Eye (tissue), 1 donor: ENCODE measurements around the gene MPO.

ENCODE experiments used
- DNase-seq: peaks from one replicate; pipeline ENCODE4 v3.0.0-alpha.2; 2015

MPO gene

GRCh38 chr17:58278661-58279015, 2.1 kb downstream of the MPO start:
- DNase-seq = no peak

GRCh38 chr17:58277802-58278595, 2.7 kb downstream of the MPO start:
- DNase-seq = no peak

- DNase-seq = peak; percentile 22
These were observed 3.5 kb downstream of the MPO start for GRCh38 chr17:58277107-58277801.

GRCh38 chr17:58276423-58276822, 4.3 kb downstream of the MPO start:
- no peak for DNase-seq

GRCh38 chr17:58275417-58275816, 5.3 kb downstream of the MPO start:
- no peak for DNase-seq

- no peak for DNase-seq
These were observed 7.2 kb downstream of the MPO start for GRCh38 chr17:58273453-58274104.

- no peak for DNase-seq
These were observed 8.1 kb downstream of the MPO start for GRCh38 chr17:58272367-58273280.

- DNase-seq = no peak
These were observed 9.4 kb downstream of the MPO start for GRCh38 chr17:58271216-58271931.

- DNase-seq = no peak
These were observed 10.1 kb downstream of the MPO start for GRCh38 chr17:58270476-58271215.

GRCh38 chr17:58269557-58270291, 11.0 kb downstream of the MPO start:
- no peak for DNase-seq

- DNase-seq = no peak
These were observed 11.8 kb downstream of the MPO start for GRCh38 chr17:58268774-58269556.

- DNase-seq = no peak
These were observed 12.4 kb downstream of the MPO start for GRCh38 chr17:58268326-58268725.

- no peak for DNase-seq
These were observed 13.1 kb downstream of the MPO start for GRCh38 chr17:58267347-58268324.

- no peak for DNase-seq
These were observed 14.5 kb downstream of the MPO start for GRCh38 chr17:58265902-58266875.

GRCh38 chr17:58265271-58265670, 15.5 kb downstream of the MPO start:
- DNase-seq = no peak

- no peak for DNase-seq
These were observed 16.2 kb downstream of the MPO start for GRCh38 chr17:58264407-58265103.

- no peak for DNase-seq
These were observed 17.0 kb downstream of the MPO start for GRCh38 chr17:58263773-58264172.
